HK-2 (cell line): ENCODE results near the gene SUCLG2.

Experiments used
- DNase-seq: peaks from one replicate; pipeline ENCODE4 v3.0.0-alpha.2; 2018; ENCODE audit not compliant: unreplicated experiment

Gene SUCLG2

DNA sequence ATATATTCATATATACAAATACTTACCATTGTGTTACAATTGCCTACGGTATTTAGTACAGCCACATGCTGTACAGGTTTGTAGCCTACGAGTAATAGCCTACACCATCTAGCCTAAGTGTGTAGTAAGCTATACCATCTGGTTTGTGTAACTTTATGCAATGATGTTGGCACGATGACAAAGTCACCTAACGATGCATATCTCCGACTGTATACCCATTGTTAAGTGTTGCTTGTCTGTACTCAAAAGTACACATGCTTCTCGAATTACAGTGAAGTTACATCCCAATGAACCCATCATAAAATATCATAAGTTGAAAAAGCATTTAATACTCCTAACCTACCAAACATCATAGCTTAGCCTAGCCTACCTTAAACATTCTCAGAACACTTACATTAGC, 329.2 kb downstream of the SUCLG2 start:
- no peak for DNase-seq
